HG02798 (cell line): ENCODE measurements around the gene SFTPA1.
A peak's percentile ranks its signal among the peaks of the same experiment; 100 is the strongest.
"Not testable (repeated sequence)": the region's sequence is repeated elsewhere in the genome, so short reads cannot be mapped to it uniquely, and the experiment has no call there.

Experiments
- ATAC-seq: cut with Tn5 transposase; IDR thresholded peaks from one replicate; pipeline ENCODE4 v1.9.1; 2021; ENCODE audit warnings: mild to moderate bottlenecking; ENCODE audit not compliant: unreplicated experiment, poor library complexity

The SFTPA1 gene

GRCh38 chr10:79610601-79611191 lies at the start of gene SFTPA1:
SFTPA1 (plus strand) TSS chr10:79610939; CDS start chr10:79611826, 887 bp downstream.
- no peak for ATAC-seq

GRCh38 chr10:79561257-79561656 lies 49.5 kb upstream of the SFTPA1 start:
- ATAC-seq, result no peak

- peak; percentile 79 for ATAC-seq
Measured at GRCh38 chr10:79562135-79562756, 48.5 kb upstream of the SFTPA1 start.

GRCh38 chr10:79563426-79563825 lies 47.3 kb upstream of the SFTPA1 start:
- ATAC-seq, result no peak

GRCh38 chr10:79570624-79571023 lies 40.1 kb upstream of the SFTPA1 start:
- ATAC-seq, result not testable (repeated sequence)

GRCh38 chr10:79579361-79579760 lies 31.4 kb upstream of the SFTPA1 start:
- ATAC-seq, result no peak

- no peak for ATAC-seq
Measured at GRCh38 chr10:79581044-79581443, 29.7 kb upstream of the SFTPA1 start.

GRCh38 chr10:79582096-79582495 lies 28.6 kb upstream of the SFTPA1 start:
- no peak for ATAC-seq

GRCh38 chr10:79582954-79583353 lies 27.8 kb upstream of the SFTPA1 start:
- not testable (repeated sequence) for ATAC-seq

GRCh38 chr10:79583488-79584024 lies 27.2 kb upstream of the SFTPA1 start:
- ATAC-seq, result no peak

- ATAC-seq, result no peak
Measured at GRCh38 chr10:79585870-79586527, 24.7 kb upstream of the SFTPA1 start.

GRCh38 chr10:79586933-79587332 lies 23.8 kb upstream of the SFTPA1 start:
- ATAC-seq, result no peak

- ATAC-seq, result no peak
Measured at GRCh38 chr10:79588800-79589199, 21.9 kb upstream of the SFTPA1 start.

- no peak for ATAC-seq
Measured at GRCh38 chr10:79593377-79593776, 17.4 kb upstream of the SFTPA1 start.

- not testable (repeated sequence) for ATAC-seq
Measured at GRCh38 chr10:79594565-79594964, 16.2 kb upstream of the SFTPA1 start.

GRCh38 chr10:79595510-79595909 lies 15.2 kb upstream of the SFTPA1 start:
- no peak for ATAC-seq

GRCh38 chr10:79599644-79600043 lies 11.1 kb upstream of the SFTPA1 start:
- ATAC-seq, result not testable (repeated sequence)

- ATAC-seq, result no peak
Measured at GRCh38 chr10:79601939-79602338, 8.8 kb upstream of the SFTPA1 start.

- no peak for ATAC-seq
Measured at GRCh38 chr10:79602953-79603352, 7.8 kb upstream of the SFTPA1 start.

- ATAC-seq, result no peak
Measured at GRCh38 chr10:79604294-79604693, 6.4 kb upstream of the SFTPA1 start.

GRCh38 chr10:79605308-79605707 lies 5.4 kb upstream of the SFTPA1 start:
- ATAC-seq, result no peak
